Caco-2 (cell line): ENCODE measurements around the gene PRDM15. TPM values are rescaled to one million over a fixed set of nuclear protein-coding genes. Genes with fewer than 3 reads are reported as not detected.

Experiments
- BruUV-seq: library from RNA; stranded (reverse); fragments of 400-500 nt; replicated peaks from 2 replicates; lab custom pipeline; 2021; lab: Mats Ljungman, UMichigan
- CTCF ChIA-PET: fragments of 300-600 bp; sonication (Branson Sonifier 250); formaldehyde crosslinking; loops from one replicate; lab custom pipeline; 2022; ENCODE audit warnings: antibody characterized with exemption; lab: Charles Lee
- POLR2A ChIA-PET: fragments of 300-600 bp; sonication (Branson Sonifier 250); formaldehyde crosslinking; loops from one replicate; lab custom pipeline; 2022; ENCODE audit warnings: antibody characterized with exemption; lab: Charles Lee
- DNase-seq, 2 experiments: peaks; one replicate each; pipeline versions ENCODE4 v3.0.0 to v3.0.0-alpha.2; 2020 to 2022
- H3K27me3 ChIP-seq: replicated peaks from 2 replicates; pipeline ENCODE4 v1.6.0; 2011; ENCODE audit warnings: low read length; ENCODE audit not compliant: control insufficient read depth, insufficient read depth
- H3K36me3 ChIP-seq: 2 replicates; pipeline ENCODE4 v1.5.1; 2011; ENCODE audit warnings: low read length; ENCODE audit not compliant: control insufficient read depth, insufficient read depth
- H3K4me1 ChIP-seq: fragments of 250-450 bp; sonication (Bioruptor Pico); 2 replicates; pipeline ENCODE4 v1.5.1; 2020; ENCODE audit warnings: mild to moderate bottlenecking
- H3K4me3 ChIP-seq: 2 replicates; pipeline ENCODE4 v1.5.1; 2011; ENCODE audit warnings: low read depth, mild to moderate bottlenecking, control low read depth, low read length
- H3K9me3 ChIP-seq: fragments of 250-450 bp; sonication (Bioruptor Pico); 2 replicates; pipeline ENCODE4 v1.5.1; 2020; ENCODE audit warnings: mild to moderate bottlenecking, moderate library complexity
- H3K27ac Mint-ChIP-seq: one replicate; pipeline ENCODE4 v1.8.0; 2022; ENCODE audit warnings: mixed read lengths; ENCODE audit not compliant: unreplicated experiment
- H3K27me3 Mint-ChIP-seq: one replicate; pipeline ENCODE4 v1.8.0; 2022; ENCODE audit warnings: mixed read lengths; ENCODE audit not compliant: insufficient read depth, unreplicated experiment
- H3K36me3 Mint-ChIP-seq: one replicate; pipeline ENCODE4 v1.8.0; 2022; ENCODE audit warnings: mild to moderate bottlenecking, mixed read lengths; ENCODE audit not compliant: insufficient read depth, unreplicated experiment
- H3K4me1 Mint-ChIP-seq: one replicate; pipeline ENCODE4 v1.8.0; 2022; ENCODE audit warnings: low read depth, mixed read lengths; ENCODE audit not compliant: unreplicated experiment
- H3K4me3 Mint-ChIP-seq: one replicate; pipeline ENCODE4 v1.8.0; 2022; ENCODE audit warnings: mild to moderate bottlenecking, moderate library complexity, mixed read lengths; ENCODE audit not compliant: unreplicated experiment
- H3K9me3 Mint-ChIP-seq: one replicate; pipeline ENCODE4 v1.8.0; 2022; ENCODE audit warnings: mixed read lengths; ENCODE audit not compliant: unreplicated experiment
- CTCF ChIP-seq, 2 experiments: fragments of 200-600 bp in 1 of 2; IDR thresholded peaks; 1 replicate in 1 of 2; 2 replicates in 1 of 2; pipeline versions ENCODE4 v1.5.1 to v1.8.0; 2011 to 2022; ENCODE audit warnings: antibody characterized with exemption in 1 of 2, control low read depth in 1 of 2, inconsistent platforms in 1 of 2, low read depth in 1 of 2, low read length in 1 of 2, mild to moderate bottlenecking in 1 of 2, moderate library complexity in 1 of 2; ENCODE audit not compliant: insufficient read depth in 1 of 2, severe bottlenecking in 1 of 2, unreplicated experiment in 1 of 2
- intact Hi-C: fragments of 100-400 bp; cut with micrococcal nuclease; formaldehyde crosslinking; loops from one replicate; pipeline ENCODE4 v1.10.0; 2022; ENCODE audit not compliant: unreplicated experiment
- total RNA-seq: library from RNA; stranded (reverse); gene quantifications from 2 replicates; pipeline ENCODE4 v1.2.3, GENCODE V29; 2022

PRDM15 gene
- total RNA-seq, 1 experiment from 2014 or later: 5.6 TPM

GRCh38 chr21:41752231-41752681, 126.9 kb downstream of the PRDM15 start:
- peaks cover 4% of the 10 kb centered on the region for H3K36me3 ChIP-seq

GRCh38 chr21:41751611-41752011, 127.5 kb downstream of the PRDM15 start:
- Histone ChIP-seq H3K4me3 (no peak overlapping the region), H3K9me3 (no peaks in the 10 kb centered on the region), H3K36me3 (peaks cover 5% of the 10 kb centered on the region), H3K4me1 (peaks cover 39% of the 10 kb centered on the region), H3K27me3 (no peaks in the 10 kb centered on the region)
- Mint-ChIP-seq H3K4me1 (peaks cover 28% of the 10 kb centered on the region), H3K27me3 (no peaks in the 10 kb centered on the region), H3K36me3 (peaks cover 96% of the 10 kb centered on the region), H3K27ac (peak overlapping the region; percentile 39), H3K9me3 (no peaks in the 10 kb centered on the region), H3K4me3 (peak overlapping the region; percentile 1)
- ChIA-PET POLR2A (interaction anchor here (0.8 kb wide), 1 partner anchor 36 kb away, joined by 3 read pairs; no protein-coding TSS in a partner anchor), CTCF (interaction anchor here (1.7 to 3.9 kb wide), 3 partner anchors 13 to 139 kb away, joined by 4 to 23 read pairs (median 10); no protein-coding TSS in a partner anchor)
- BruUV-seq: no TSS peak
- intact Hi-C loops: loop anchor here (1.0 to 5.0 kb wide), 2 partner anchors 27 to 74 kb away; no protein-coding TSS in a partner anchor
- DNase-seq: peak; percentile 50 to 65
- TF ChIP-seq CTCF (IDR thresholded peaks at IDR 0.05; ENCODE audit: insufficient read depth in 1 of 2, low read depth in 1 of 2, low read length in 1 of 2, severe bottlenecking in 1 of 2, unreplicated experiment in 1 of 2): no peak

More at GRCh38 chr21:41752231-41752681, 126.9 kb downstream of the PRDM15 start:
- no peak for DNase-seq
- ChIA-PET CTCF (interaction anchor here (3.2 to 3.9 kb wide), 2 partner anchors 12 to 140 kb away, joined by 10 to 23 read pairs; no protein-coding TSS in a partner anchor), POLR2A (interaction anchor here (0.5 to 0.8 kb wide), 3 partner anchors 12 to 37 kb away, joined by 3 to 4 read pairs (median 3); no protein-coding TSS in a partner anchor)
- H3K27me3 Mint-ChIP-seq: no peaks in the 10 kb centered on the region
- peaks cover 95% of the 10 kb centered on the region for H3K36me3 Mint-ChIP-seq
- Histone ChIP-seq H3K4me3 (no peak overlapping the region), H3K27me3 (no peaks in the 10 kb centered on the region), H3K9me3 (no peaks in the 10 kb centered on the region), H3K4me1 (peaks cover 39% of the 10 kb centered on the region)
- intact Hi-C loops: loop anchor here (5.0 kb wide), 1 partner anchor 75 kb away; no protein-coding TSS in a partner anchor
- no peaks in the 10 kb centered on the region for H3K9me3 Mint-ChIP-seq
- BruUV-seq: no TSS peak
- peaks cover 28% of the 10 kb centered on the region for H3K4me1 Mint-ChIP-seq
- H3K4me3 Mint-ChIP-seq: peak overlapping the region; percentile 1
- H3K27ac Mint-ChIP-seq: peak overlapping the region; percentile 39
- no peak for TF ChIP-seq CTCF (IDR thresholded peaks at IDR 0.05; ENCODE audit: insufficient read depth in 1 of 2, low read depth in 1 of 2, low read length in 1 of 2, severe bottlenecking in 1 of 2, unreplicated experiment in 1 of 2)

- H3K4me3 ChIP-seq: no peak overlapping the region
- Mint-ChIP-seq H3K4me1 (peaks cover 28% of the 10 kb centered on the region), H3K27ac (peak overlapping the region; percentile 39), H3K36me3 (peaks cover 96% of the 10 kb centered on the region), H3K9me3 (no peaks in the 10 kb centered on the region), H3K4me3 (peak overlapping the region; percentile 1), H3K27me3 (no peaks in the 10 kb centered on the region)
- no peak for TF ChIP-seq CTCF (IDR thresholded peaks at IDR 0.05; ENCODE audit: insufficient read depth in 1 of 2, low read depth in 1 of 2, low read length in 1 of 2, severe bottlenecking in 1 of 2, unreplicated experiment in 1 of 2)
- no TSS peak for BruUV-seq
- H3K4me1 ChIP-seq: peaks cover 39% of the 10 kb centered on the region
- H3K27me3 ChIP-seq: no peaks in the 10 kb centered on the region
- peaks cover 5% of the 10 kb centered on the region for H3K36me3 ChIP-seq
- DNase-seq: peak; percentile 60 to 68
- ChIA-PET POLR2A (interaction anchor here (1.0 kb wide), 1 partner anchor 14 kb away, joined by 5 read pairs; no protein-coding TSS in a partner anchor), CTCF (interaction anchor here (1.0 to 3.9 kb wide), 5 partner anchors 14 to 138 kb away, joined by 4 to 23 read pairs (median 5); no protein-coding TSS in a partner anchor)
- intact Hi-C loops: loop anchor here (1.0 to 5.0 kb wide), 5 partner anchors 14 to 73 kb away; no protein-coding TSS in a partner anchor
- H3K9me3 ChIP-seq: no peaks in the 10 kb centered on the region
These were observed 128.5 kb downstream of the PRDM15 start for GRCh38 chr21:41750532-41751151.
